Measurements from ENCODE around the gene LCE6A.

GRCh38 chr1:152859696-152860095 lies 17.0 kb downstream of the LCE6A start, which contains the start of gene LCE7A:
- no peak for TF ChIP-seq CTCF (IDR thresholded peaks at IDR 0.05)
- no peak for TF ChIP-seq POLR2A (IDR thresholded peaks at IDR 0.05)
